Heart left ventricle (tissue), 16 donors: Measurements from ENCODE around the gene CFAP69. TPM values are rescaled to one million over a fixed set of nuclear protein-coding genes. Genes with fewer than 3 reads are reported as not detected.
A peak's percentile ranks its signal among the peaks of the same experiment; 100 is the strongest.

Experiments
- ATAC-seq, 4 donors: fragments of 200-7000 bp; cut with Tn5 transposase; one replicate each; pipeline ENCODE4 v1.9.1; 2020 to 2022; ENCODE audit warnings: moderate library complexity in 4 of 4, mild to moderate bottlenecking in 3 of 4, moderate number of reproducible peaks in 1 of 4
- DNase-seq, 5 donors: peaks; one replicate each; pipeline ENCODE4 v3.0.0-alpha.2; 2020
- H3K27ac ChIP-seq, 12 donors: fragments of 200-600 bp; sonication (generic) in 4 of 12; one replicate each; pipeline versions ENCODE4 v1.5.0 to v1.8.0; 2016 to 2022; ENCODE audit warnings: mild to moderate bottlenecking in 2 of 12
- H3K27me3 ChIP-seq, 9 donors: fragments of 200-600 bp; sonication (generic) in 2 of 9; one replicate each; pipeline versions ENCODE4 v1.5.1 to v1.8.0; 2016 to 2022; ENCODE audit warnings: mild to moderate bottlenecking in 3 of 9
- H3K36me3 ChIP-seq, 9 donors: fragments of 200-600 bp; sonication (generic) in 2 of 9; one replicate each; pipeline versions ENCODE4 v1.5.0 to v1.8.0; 2018 to 2022; ENCODE audit warnings: mild to moderate bottlenecking in 2 of 9
- H3K4me1 ChIP-seq, 12 donors: fragments of 200-600 bp; sonication (generic) in 4 of 12; one replicate each; pipeline versions ENCODE4 v1.5.0 to v1.8.0; 2016 to 2022; ENCODE audit warnings: mild to moderate bottlenecking in 3 of 12
- H3K4me3 ChIP-seq, 12 donors: fragments of 200-600 bp; sonication (generic) in 4 of 12; one replicate each; pipeline versions ENCODE4 v1.5.0 to v1.8.0; 2017 to 2022; ENCODE audit warnings: mild to moderate bottlenecking in 9 of 12, moderate library complexity in 4 of 12
- H3K9me3 ChIP-seq, 12 donors: fragments of 200-600 bp; sonication (generic) in 4 of 12; one replicate each; pipeline versions ENCODE4 v1.5.0 to v1.8.0; 2016 to 2022; ENCODE audit warnings: mild to moderate bottlenecking in 1 of 12
- POLR2A ChIP-seq, 2 donors: fragments of 450-650 bp; IDR thresholded peaks; one replicate each; pipeline ENCODE4 v1.6.1; 2017; ENCODE audit warnings: antibody characterized with exemption in 2 of 2, mild to moderate bottlenecking in 2 of 2, moderate library complexity in 2 of 2
- WGBS, 4 donors: extraction: QIAGEN DNeasy Blood & Tissue Kit in 2 of 4; methylation state at CpG; one replicate each; pipeline versions ENCODE4 v1.1.5 to v1.1.7; 2013 to 2018; 5-methylcytosine and 5-hydroxymethylcytosine counted together
- intact Hi-C, 10 donors: fragments of 100-400 bp; cut with DNase I; formaldehyde crosslinking; loops; one replicate each; pipeline versions ENCODE4 v1.11.1 to v1.14.2; 2022
- polyA plus RNA-seq, 2 donors: library from polyadenylated mRNA; stranded (reverse); fragments of 200-250 nt; gene quantifications; one replicate each; pipeline ENCODE4 v1.2.3, GENCODE V29; 2013
- total RNA-seq, 9 donors: library from RNA; depleted of rRNA in 2 of 9; stranded (reverse); fragments of >200 nt in 2 of 9; fragmentation: NEBNext Ultra II Directional in 3 of 9; extraction: Animal tissue kit (Norgen Biotek cat#: 25700) in 3 of 9; gene quantifications; one replicate each; pipeline versions ENCODE4 v1.1.0 to v1.2.4, GENCODE V29; 2016 to 2023
- TF ChIP-seq, protein P1 (sequence below), 12 donors: fragments of 200-600 bp; sonication (generic) in 4 of 12; IDR thresholded peaks; one replicate each; pipeline versions ENCODE4 v1.5.0 to v1.8.0; 2018 to 2022; ENCODE audit warnings: antibody characterized with exemption in 12 of 12, mild to moderate bottlenecking in 5 of 12
- donor health status: ischemic (EF 13 %, LVEDD 7.1; RV severe dilation, severe dysfunction).
- donor health status: healthy with polysubstance abuse.
- donor health status: DM: no; HTN: yes; CAD: no.
- donor health status: DM: no; HTN: no; CAD: no.
- donor health status: ischemic (EF 25% LVEDD 6.9; RV normal size, moderate dysfunction).
- donor health status: ischemic (EF 25% LVEDD 5.7; RV mildly dilated, moderate dysfunction).
- donor health status: healthy.
- donor health status: DM: yes; HTN: yes; CAD: no.
- donor health status: ischemic (EF 35%, LVEDD 5.7; RV mildly dilated, moderate dysfunction).
- donor health status: nonischemic (EF 11% LVEDD 7.7; RV severe dilation, severe dysfunction).
- donor health status: DM: yes; HTN: yes; CAD: no.
- donor health status: PGD.
- donor health status: ischemic (EF 29% LVEDD 5.4; RV normal size, mild dysfunction).
- donor health status: nonischemic (EF 23%, LVEDD 6.1; RV moderate dilation, normal function).

The CFAP69 gene
- total and polyA plus RNA-seq, 11 donors: 1.0 to 4.5 (median 2.6) TPM

DNA sequence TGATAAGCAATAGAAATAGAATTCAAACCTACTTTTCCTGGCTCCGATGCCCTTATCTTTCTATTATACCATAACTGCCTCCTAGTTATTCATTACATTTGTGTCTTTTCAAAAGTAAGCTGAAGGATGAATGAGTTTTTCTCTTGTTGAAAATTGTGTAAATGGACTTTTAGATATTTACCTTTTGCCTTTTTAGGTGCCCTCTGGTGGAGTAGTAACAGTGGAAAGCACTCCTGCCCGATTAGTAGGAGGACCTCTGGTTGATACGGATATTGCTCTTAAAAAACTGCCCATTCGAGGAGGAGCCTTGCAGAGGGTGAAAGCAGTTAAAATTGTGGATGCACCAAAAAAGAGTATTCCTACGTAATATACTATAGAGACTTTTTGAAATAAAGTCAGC, 64.9 kb downstream of the CFAP69 start:
- intact Hi-C loops: loop anchor here in 4 of 10 donors (5.0 to 10.0 kb wide), 2 partner anchors 115 to 117 kb away; no protein-coding TSS in a partner anchor
- DNase-seq (no peak), ATAC-seq (no peak)
- Histone ChIP-seq H3K4me1 (no peaks in the 10 kb centered on the region), H3K4me3 (no peak overlapping the region), H3K9me3 (no peaks in the 10 kb centered on the region), H3K27ac (no peak overlapping the region), H3K36me3 (peaks cover 0 to 30% (median 7%) of the 10 kb centered on the region in 9 donors), H3K27me3 (no peaks in the 10 kb centered on the region)
- WGBS, 4 donors: 83 to 86% (median 85%) methylated on average over 5 of the region's 5 CpGs
- no peak for TF ChIP-seq POLR2A (IDR thresholded peaks at IDR 0.05)
- TF ChIP-seq, protein P1, sequence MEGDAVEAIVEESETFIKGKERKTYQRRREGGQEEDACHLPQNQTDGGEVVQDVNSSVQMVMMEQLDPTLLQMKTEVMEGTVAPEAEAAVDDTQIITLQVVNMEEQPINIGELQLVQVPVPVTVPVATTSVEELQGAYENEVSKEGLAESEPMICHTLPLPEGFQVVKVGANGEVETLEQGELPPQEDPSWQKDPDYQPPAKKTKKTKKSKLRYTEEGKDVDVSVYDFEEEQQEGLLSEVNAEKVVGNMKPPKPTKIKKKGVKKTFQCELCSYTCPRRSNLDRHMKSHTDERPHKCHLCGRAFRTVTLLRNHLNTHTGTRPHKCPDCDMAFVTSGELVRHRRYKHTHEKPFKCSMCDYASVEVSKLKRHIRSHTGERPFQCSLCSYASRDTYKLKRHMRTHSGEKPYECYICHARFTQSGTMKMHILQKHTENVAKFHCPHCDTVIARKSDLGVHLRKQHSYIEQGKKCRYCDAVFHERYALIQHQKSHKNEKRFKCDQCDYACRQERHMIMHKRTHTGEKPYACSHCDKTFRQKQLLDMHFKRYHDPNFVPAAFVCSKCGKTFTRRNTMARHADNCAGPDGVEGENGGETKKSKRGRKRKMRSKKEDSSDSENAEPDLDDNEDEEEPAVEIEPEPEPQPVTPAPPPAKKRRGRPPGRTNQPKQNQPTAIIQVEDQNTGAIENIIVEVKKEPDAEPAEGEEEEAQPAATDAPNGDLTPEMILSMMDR (IDR thresholded peaks at IDR 0.05): no peak

DNA sequence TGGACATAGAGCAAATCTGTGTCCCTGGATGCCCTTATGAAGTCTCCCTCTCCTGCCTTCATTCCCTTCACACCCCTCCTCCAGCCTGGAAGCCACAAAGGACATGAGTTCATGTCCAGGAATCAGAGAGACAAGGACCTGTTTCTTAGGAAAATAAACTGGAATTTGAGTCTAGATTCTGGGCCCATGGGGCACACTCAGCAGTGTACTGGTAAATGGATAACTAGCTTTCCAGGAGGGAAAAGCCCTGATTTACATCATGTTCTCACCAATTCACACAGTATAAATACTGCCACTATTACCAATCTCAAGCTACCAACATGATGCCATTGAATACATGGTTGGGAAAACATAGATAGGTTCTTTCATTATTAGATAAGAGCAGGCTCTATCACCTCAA, 66.2 kb downstream of the CFAP69 start:
- intact Hi-C loops: loop anchor here in 4 of 10 donors (5.0 to 10.0 kb wide), 2 partner anchors 114 to 116 kb away; no protein-coding TSS in a partner anchor
- H3K36me3 ChIP-seq: peaks cover 0 to 30% (median 7%) of the 10 kb centered on the region in 9 donors
- no peaks in the 10 kb centered on the region for H3K4me1 ChIP-seq
- H3K9me3 ChIP-seq: no peaks in the 10 kb centered on the region
- H3K27ac ChIP-seq: no peak overlapping the region
- DNase-seq: no peak
- no peaks in the 10 kb centered on the region for H3K27me3 ChIP-seq
- ATAC-seq: no peak
- no peak overlapping the region for H3K4me3 ChIP-seq
- TF ChIP-seq, protein P1 (IDR thresholded peaks at IDR 0.05): no peak
- TF ChIP-seq POLR2A (IDR thresholded peaks at IDR 0.05): no peak

DNA sequence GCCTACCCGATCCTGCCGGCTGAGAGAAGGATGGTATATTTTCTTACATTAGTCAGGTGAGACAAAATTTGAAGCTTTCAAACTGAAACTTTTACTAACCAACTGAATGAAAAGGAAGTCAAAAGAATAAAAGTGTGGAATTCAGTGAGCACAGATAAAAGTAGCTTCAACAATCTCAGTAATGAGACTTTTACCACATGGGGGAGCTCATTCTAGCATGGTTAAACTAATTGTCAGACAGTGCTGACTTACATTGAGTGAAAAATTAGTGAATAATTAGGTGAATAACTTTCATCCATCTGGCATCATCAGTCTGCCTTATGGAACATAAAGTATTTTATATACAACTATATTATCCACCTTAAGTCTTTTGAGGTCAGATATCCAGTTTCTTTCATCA, 67.8 kb downstream of the CFAP69 start:
- ATAC-seq: no peak
- Histone ChIP-seq H3K4me1 (no peaks in the 10 kb centered on the region), H3K27me3 (peaks cover 0 to 10% (median 0%) of the 10 kb centered on the region in 9 donors), H3K27ac (no peak overlapping the region), H3K4me3 (no peak overlapping the region), H3K36me3 (peaks cover 0 to 24% (median 4%) of the 10 kb centered on the region in 9 donors), H3K9me3 (no peaks in the 10 kb centered on the region)
- WGBS, 4 donors: 79 to 89% (median 82%) methylated on average over 2 of the region's 2 CpGs
- no peak for TF ChIP-seq POLR2A (IDR thresholded peaks at IDR 0.05)
- TF ChIP-seq, protein P1 (IDR thresholded peaks at IDR 0.05): peak in 6 of 12 donors; percentile 6 to 37 (median 23)
- no peak for DNase-seq
- intact Hi-C loops: loop anchor here in 4 of 10 donors (5.0 to 10.0 kb wide), 2 partner anchors 112 to 115 kb away; no protein-coding TSS in a partner anchor

DNA sequence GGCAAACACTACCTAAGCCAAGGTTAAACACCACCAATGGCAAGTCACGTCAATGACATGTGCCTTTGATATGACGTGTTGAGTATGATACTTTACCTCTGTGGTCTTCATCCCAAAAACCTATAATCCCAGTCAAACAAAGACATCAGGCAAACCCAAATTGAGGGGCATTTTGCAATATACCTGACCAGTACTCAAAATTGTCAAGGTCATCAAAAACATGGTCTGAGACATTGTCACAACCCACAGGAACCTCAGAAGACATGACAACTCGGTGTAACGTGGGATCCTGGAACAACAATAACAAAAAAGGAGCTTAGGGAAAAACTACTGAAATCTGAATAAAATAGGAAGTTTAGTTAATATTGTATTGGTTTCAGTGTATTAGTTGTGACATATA, 68.9 kb downstream of the CFAP69 start:
- no peak for ATAC-seq
- intact Hi-C loops: loop anchor here in 4 of 10 donors (5.0 to 10.0 kb wide), 2 partner anchors 111 to 113 kb away; no protein-coding TSS in a partner anchor
- WGBS, 4 donors: 68 to 70% (median 69%) methylated on average over 4 of the region's 4 CpGs
- peaks cover 0 to 14% (median 0%) of the 10 kb centered on the region in 9 donors for H3K27me3 ChIP-seq
- H3K9me3 ChIP-seq: no peaks in the 10 kb centered on the region
- H3K36me3 ChIP-seq: peaks cover 0 to 13% (median 0%) of the 10 kb centered on the region in 9 donors
- no peaks in the 10 kb centered on the region for H3K4me1 ChIP-seq
- no peak overlapping the region for H3K4me3 ChIP-seq
- no peak for DNase-seq
- no peak for TF ChIP-seq POLR2A (IDR thresholded peaks at IDR 0.05)
- TF ChIP-seq, protein P1 (IDR thresholded peaks at IDR 0.05): no peak
- no peak overlapping the region for H3K27ac ChIP-seq
